HUES64 (cell line): ENCODE data around the gene NPHS2. TPM values are rescaled to one million over a fixed set of nuclear protein-coding genes. Genes with fewer than 3 reads are reported as not detected.

Experiments used
- H3K27ac ChIP-seq: 2 replicates; pipeline ENCODE4 v1.7.0; 2013; ENCODE audit warnings: low read depth, low read length, inconsistent platforms
- H3K27me3 ChIP-seq: 2 replicates; pipeline ENCODE4 v1.6.1; 2013; ENCODE audit warnings: mild to moderate bottlenecking, low read length; ENCODE audit not compliant: insufficient read depth
- H3K36me3 ChIP-seq: 2 replicates; pipeline ENCODE4 v1.6.1; 2013; ENCODE audit warnings: mild to moderate bottlenecking, low read length; ENCODE audit not compliant: insufficient read depth
- H3K4me1 ChIP-seq: 2 replicates; pipeline ENCODE4 v1.6.1; 2013; ENCODE audit warnings: mild to moderate bottlenecking, low read length, moderate library complexity; ENCODE audit not compliant: insufficient read depth
- H3K4me3 ChIP-seq: 2 replicates; pipeline ENCODE4 v1.5.1; 2013; ENCODE audit warnings: mild to moderate bottlenecking, low read length, moderate library complexity
- H3K9ac ChIP-seq: 2 replicates; pipeline ENCODE4 v1.6.1; 2013; ENCODE audit warnings: mild to moderate bottlenecking, low read depth, low read length
- H3K9me3 ChIP-seq: 2 replicates; pipeline ENCODE4 v1.6.1; 2013; ENCODE audit warnings: low read depth, low read length; ENCODE audit not compliant: insufficient read depth
- WGBS: fragments of 150-250, 120-280 bp; methylation state at CpG from one replicate; pipeline ENCODE4 v1.1.7; 2013; ENCODE audit warnings: missing lambda C conversion rate; 5-methylcytosine and 5-hydroxymethylcytosine counted together
- polyA plus RNA-seq, 2 experiments: library from polyadenylated mRNA; stranded (reverse); fragments of 50-300 nt; gene quantifications; one replicate each; pipeline ENCODE4 v1.2.3, GENCODE V29; 2013

Gene NPHS2
- not detected for polyA plus RNA-seq (2013, experiment 1 of 2)
- not detected for polyA plus RNA-seq (2013, experiment 2 of 2)

DNA sequence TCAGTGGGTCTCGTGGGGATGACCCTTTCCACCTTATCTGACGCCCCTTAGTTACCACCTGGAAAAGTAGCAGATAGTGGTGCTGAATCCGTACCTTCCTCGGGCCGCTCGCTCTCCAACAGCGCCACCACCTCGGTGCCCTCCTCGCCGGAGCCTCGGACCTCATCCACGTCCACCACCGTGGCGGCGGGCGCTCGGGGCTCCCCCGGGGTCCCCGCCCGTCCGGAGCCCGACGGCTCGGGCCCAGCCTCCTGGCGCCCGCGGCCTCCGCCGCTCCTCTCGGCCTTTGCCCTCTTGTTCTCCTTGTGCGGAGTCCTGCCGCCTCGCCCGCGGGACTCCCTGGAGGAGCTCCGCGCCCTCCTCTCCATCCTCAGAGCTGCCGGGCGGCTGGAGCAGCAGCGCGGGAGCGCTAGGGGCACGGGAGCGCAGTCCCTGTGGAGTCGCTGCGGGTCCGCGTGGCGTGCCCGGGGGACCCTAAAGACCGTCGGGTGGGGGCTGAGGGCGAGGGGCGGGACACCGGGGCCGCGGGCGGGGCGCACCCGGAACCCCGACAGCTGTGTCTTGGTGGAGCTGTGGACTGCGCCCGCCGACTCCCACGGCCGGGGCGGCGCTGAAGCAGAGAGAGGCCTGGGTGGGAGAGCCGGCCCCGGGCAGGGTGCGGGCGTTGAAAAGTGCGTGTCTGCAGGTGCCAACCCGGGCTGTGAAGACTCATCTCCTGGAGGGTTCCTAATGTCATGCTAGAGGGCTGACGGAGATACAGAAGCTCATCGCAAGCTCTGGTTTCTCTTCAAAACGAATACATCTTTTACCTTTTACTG is at the start of gene NPHS2:
TSS of gene NPHS2 (minus strand) at position 452 of the 818 bp plus-strand sequence. CDS start at position 368, 84 bp downstream.
- WGBS, result 3% methylated on average over 76 of the region's 77 CpGs
- no peak within 1 kb of the TSS for H3K27ac ChIP-seq
- no peaks in the 10 kb centered on the region for H3K9me3 ChIP-seq
- peaks cover 8% of the 10 kb centered on the region for H3K4me1 ChIP-seq
- no peaks in the 10 kb centered on the region for H3K36me3 ChIP-seq
- H3K9ac ChIP-seq, result no peak within 1 kb of the TSS
- peak within 1 kb of the TSS; percentile 50 for H3K4me3 ChIP-seq
- peaks cover 61% of the 10 kb centered on the region for H3K27me3 ChIP-seq

DNA sequence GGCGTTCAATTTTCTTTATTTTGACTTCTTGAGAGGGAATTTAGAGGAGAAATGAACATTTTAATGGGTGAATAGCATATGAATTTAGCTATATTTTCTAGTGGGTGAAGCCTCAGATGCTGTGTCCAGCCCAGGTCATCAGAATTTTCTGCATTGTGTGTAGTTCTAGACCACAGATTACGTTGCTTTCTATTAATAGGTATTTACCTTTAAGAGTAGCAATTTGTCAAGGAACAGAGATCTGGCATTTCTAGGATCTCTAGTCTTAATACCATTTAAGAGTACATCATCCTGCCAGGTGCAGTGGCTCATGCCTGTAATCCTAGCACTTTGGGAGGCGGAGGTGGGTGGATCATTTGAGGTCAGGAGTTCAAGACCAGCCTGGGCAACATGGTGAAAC is 36.6 kb upstream of the NPHS2 start:
- no peaks in the 10 kb centered on the region for H3K27me3 ChIP-seq

DNA sequence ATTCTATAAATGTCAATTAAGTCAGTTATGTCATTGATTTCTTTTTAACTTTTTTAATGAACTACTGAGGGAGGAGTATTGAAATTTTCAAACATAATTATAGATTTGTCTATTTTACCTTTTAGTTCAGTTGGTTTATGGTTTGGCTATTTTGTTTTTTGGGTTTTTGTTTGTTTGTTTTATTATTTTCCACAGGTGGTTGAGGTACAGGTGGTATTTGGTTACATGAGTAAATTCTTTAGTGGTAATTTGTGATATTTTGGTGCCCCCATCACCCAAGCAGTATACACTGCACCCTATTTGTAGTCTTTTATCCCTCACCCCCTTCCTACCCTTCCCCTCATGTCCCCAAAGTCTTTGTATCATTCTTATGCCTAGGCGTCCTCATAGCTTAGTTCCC is 25.3 kb upstream of the NPHS2 start:
- H3K27me3 ChIP-seq, result no peaks in the 10 kb centered on the region; the same call in 1 of the 2 replicates
- no peaks in the 10 kb centered on the region for H3K4me1 ChIP-seq
- H3K4me3 ChIP-seq, result no peak overlapping the region
- 92% methylated on average over 1 of the region's 1 CpG for WGBS
- H3K9ac ChIP-seq, result no peak overlapping the region
- 0 out of 2 replicates have a peak, but pooled peaks cover 3% of the 10 kb centered on the region for H3K9me3 ChIP-seq
- H3K36me3 ChIP-seq, result no peaks in the 10 kb centered on the region
- no peak overlapping the region for H3K27ac ChIP-seq

More for the DNA sequence above, 36.6 kb upstream of the NPHS2 start:
- no peaks in the 10 kb centered on the region for H3K9me3 ChIP-seq
- no peaks in the 10 kb centered on the region for H3K4me1 ChIP-seq
- 96% methylated on average over 2 of the region's 3 CpGs for WGBS
- H3K4me3 ChIP-seq, result no peak overlapping the region
- no peak overlapping the region for H3K9ac ChIP-seq
- no peaks in the 10 kb centered on the region for H3K36me3 ChIP-seq
- no peak overlapping the region for H3K27ac ChIP-seq

DNA sequence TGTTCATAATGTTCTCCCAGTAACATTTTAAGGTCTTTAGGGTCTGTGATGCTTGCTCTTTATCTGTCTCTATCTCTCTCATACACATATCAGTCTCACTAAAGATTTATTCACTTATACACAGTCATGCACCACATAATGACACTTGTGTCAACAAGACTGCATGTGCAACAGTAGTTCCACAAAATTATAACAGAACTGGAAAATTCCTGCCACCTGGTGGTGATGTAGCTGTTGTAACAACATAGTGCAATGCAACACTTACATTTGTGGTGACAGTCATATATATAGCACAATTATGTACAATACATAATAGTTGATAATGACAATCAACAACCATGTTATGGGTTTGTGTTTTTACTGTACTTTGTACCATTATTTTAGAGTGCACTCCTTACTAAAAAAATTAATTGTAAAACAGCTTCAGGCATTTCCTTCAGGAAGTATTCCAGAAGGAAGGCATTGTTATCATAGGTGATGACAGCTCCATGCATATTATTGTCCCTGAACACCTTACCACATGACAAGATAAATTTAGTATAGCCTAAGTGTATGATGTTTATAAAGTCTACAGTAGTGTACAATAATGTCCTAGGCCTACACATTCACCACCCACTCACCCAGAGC is 24.0 kb upstream of the NPHS2 start:
- Histone ChIP-seq H3K36me3 (no peaks in the 10 kb centered on the region), H3K9ac (no peak overlapping the region), H3K27me3 (no peaks in the 10 kb centered on the region; the same call in 1 of the 2 replicates), H3K27ac (no peak overlapping the region), H3K4me3 (no peak overlapping the region), H3K4me1 (no peaks in the 10 kb centered on the region), H3K9me3 (0 out of 2 replicates have a peak, but pooled peaks cover 3% of the 10 kb centered on the region)

DNA sequence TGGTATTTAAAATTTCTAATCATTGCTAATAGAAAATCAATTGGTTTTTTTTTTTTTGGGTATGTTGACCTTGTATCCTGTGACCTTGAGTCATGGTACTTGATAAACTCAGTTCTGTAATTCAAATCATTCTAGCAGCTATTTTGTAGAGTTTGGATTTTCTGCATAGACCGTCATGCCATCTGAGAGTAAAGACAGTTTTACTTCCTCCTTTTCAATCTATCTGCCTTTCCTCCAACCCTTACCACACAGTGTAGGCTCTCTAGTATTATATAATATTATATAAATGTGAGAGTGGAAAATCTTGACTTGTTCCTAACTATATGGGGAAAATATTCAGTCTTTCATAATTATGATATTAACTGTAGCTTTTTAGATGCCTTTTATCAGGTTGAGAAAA is 22.9 kb upstream of the NPHS2 start:
- 0 out of 2 replicates have a peak, but pooled peaks cover 3% of the 10 kb centered on the region for H3K9me3 ChIP-seq
- H3K36me3 ChIP-seq, result no peaks in the 10 kb centered on the region
- H3K27me3 ChIP-seq, result no peaks in the 10 kb centered on the region; the same call in 1 of the 2 replicates
- H3K4me3 ChIP-seq, result no peak overlapping the region
- no peak overlapping the region for H3K9ac ChIP-seq
- H3K4me1 ChIP-seq, result no peaks in the 10 kb centered on the region
- no CpG with 5 or more reads among the region's 1 CpG for WGBS
- H3K27ac ChIP-seq, result no peak overlapping the region

DNA sequence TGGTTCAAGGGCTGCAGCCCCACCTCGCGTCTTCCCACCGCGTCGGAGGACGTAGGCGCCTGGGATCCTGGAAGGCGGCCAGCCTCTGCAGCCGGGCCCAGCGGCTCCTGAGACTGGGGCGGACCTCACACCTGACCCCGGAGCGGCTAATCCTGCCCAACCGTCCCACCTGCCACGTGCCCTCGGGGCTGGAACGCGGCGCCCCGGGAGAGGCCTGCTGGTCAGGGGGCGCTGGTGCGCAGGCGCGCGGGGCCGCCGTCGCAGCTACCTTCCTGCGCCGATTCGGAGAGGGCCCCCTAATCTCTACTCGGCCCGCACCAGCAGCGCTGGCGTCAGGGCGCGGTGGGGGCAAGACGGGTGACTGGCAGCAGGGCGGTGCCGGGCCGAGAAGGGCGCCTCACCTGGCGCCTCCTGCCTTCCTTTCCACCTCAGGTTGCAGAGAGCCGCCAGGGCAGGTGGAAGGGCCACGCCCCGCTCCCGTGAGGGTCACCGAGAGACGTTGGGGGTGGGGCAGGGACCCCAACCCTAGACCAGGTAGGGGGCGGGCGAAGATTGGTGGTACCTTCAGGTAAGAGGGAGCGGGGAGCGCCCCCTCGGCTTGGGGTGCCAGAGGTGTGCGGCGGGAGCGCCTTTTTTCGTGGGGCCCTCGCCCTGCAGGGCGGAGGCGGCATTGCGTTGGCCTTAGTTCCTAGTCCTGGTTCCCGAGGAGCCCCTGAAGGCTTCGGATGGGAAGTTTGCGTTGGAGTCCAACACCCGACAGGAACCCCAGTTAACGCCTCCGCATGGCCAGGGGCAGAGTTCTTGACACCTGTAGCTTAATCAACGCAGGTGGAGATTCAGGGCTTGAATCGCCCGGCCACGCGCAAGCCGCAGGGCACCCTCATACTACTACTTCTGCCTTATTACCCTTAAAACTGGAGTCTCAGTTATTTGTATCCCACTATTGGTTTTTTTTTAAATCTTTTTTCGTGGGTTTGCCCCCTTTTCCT is 16.1 kb upstream of the NPHS2 start, which contains the start of gene TDRD5:
TSS of gene TDRD5 (plus strand) at position 241 of the 989 bp plus-strand sequence. CDS start 784 bp downstream, outside the sequence.
- peaks cover 14% of the 10 kb centered on the region for H3K27me3 ChIP-seq
- no peaks in the 10 kb centered on the region for H3K4me1 ChIP-seq
- no peaks in the 10 kb centered on the region for H3K9me3 ChIP-seq
- 96% methylated on average over 75 of the region's 75 CpGs for WGBS
- H3K9ac ChIP-seq, result no peak within 1 kb of the TSS
- 0 out of 2 replicates have a peak within 1 kb of the TSS, but pooled peaks have one; percentile 19 for H3K4me3 ChIP-seq
- no peak within 1 kb of the TSS for H3K27ac ChIP-seq
- H3K36me3 ChIP-seq, result no peaks in the 10 kb centered on the region

DNA sequence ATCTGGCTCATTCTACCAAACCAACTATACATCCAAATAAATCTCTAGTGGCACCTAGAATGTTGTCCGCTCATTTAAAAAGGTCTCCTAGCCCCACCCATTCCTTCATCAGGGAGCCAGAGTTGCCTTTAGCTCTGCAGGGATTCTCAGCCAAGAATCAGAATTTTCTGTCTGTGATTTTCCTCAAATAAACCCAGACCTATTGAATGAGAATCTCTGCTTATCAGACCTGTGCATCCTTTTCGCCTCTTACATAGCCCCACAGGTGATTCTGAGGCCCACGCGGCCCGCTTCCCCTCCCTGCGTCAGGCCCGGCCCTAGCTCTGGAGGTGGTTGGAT is 15.5 kb upstream of the NPHS2 start:
- no peak overlapping the region for H3K9ac ChIP-seq
- H3K27ac ChIP-seq, result no peak overlapping the region
- 98% methylated on average over 7 of the region's 7 CpGs for WGBS
- no peak overlapping the region for H3K4me3 ChIP-seq
- H3K4me1 ChIP-seq, result no peaks in the 10 kb centered on the region
- H3K36me3 ChIP-seq, result no peaks in the 10 kb centered on the region
- H3K27me3 ChIP-seq, result peaks cover 21% of the 10 kb centered on the region
- H3K9me3 ChIP-seq, result no peaks in the 10 kb centered on the region

DNA sequence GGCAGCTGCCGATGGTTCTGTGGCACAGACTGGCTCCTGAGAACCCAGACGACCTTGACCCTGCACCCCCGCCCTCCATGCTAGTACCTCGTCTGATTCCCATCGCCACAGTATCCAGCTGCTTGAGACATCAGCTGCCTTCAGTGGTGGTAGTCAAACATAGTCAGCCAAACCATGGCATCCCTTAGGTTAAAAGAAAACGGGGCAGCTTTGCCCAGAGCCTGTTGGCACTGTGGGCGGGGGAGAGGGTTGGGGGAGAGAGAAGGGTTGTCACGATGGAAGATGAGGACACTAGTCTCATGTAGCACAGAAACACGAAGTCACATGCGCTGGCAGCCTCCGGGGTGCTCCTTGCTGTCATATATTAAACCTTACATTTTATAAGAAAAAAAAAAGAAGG is 14.9 kb upstream of the NPHS2 start:
- Histone ChIP-seq H3K27ac (no peak overlapping the region), H3K9me3 (no peaks in the 10 kb centered on the region), H3K27me3 (peaks cover 26% of the 10 kb centered on the region), H3K9ac (no peak overlapping the region), H3K4me3 (no peak overlapping the region), H3K36me3 (no peaks in the 10 kb centered on the region), H3K4me1 (peaks cover 3% of the 10 kb centered on the region)
- 93% methylated on average over 8 of the region's 11 CpGs for WGBS

DNA sequence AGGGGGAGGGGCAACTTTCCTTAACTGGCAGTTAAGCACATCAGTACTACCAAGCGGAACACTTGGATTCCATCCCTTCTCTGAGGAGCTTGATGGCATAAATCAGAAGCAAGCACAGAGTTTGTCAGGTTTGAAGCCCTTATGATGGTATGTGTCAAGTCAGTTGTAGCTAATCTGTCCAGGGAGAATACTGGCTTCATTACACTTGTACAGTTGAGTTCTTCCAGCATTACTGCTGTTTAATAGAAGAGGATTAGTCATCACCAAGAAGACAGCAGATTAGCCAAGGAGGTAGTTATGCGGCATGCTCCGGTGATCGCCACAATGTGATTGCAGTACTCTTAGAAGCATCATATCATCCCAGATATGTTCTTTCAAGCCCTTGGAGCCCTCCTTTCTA is 13.8 kb upstream of the NPHS2 start:
- WGBS, result 97% methylated on average over 4 of the region's 4 CpGs
- Histone ChIP-seq H3K27ac (no peak overlapping the region), H3K9me3 (no peaks in the 10 kb centered on the region), H3K36me3 (no peaks in the 10 kb centered on the region), H3K4me1 (peaks cover 11% of the 10 kb centered on the region), H3K9ac (no peak overlapping the region), H3K4me3 (no peak overlapping the region), H3K27me3 (peaks cover 34% of the 10 kb centered on the region)

DNA sequence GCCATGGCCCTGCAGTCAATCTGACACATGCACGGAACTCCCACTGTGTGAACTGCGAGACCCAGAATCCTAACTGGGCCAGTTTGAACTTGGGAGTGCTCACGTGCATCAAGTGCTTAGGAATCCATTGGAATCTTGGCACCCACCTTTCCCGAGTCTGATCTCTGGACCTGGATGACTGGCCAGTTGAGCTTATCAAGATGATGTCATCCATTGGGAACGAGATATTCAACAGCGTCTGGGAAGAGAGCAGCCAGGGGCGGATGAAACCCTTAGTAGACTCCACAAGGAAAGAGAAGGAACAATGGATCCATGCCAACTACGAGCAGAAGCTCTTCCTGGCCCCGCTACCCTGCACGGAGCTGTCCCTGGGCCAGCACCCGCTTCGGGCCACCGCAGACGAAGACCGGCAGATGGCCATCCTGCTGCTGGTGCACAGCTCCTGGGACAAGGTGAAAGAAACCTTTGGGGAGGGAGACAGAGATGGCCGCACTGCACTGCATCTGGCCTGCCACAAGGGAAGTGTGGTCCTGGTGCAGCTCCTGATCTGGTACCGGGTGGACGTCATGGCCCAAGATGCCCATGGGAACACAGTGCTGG is 12.8 kb upstream of the NPHS2 start:
- H3K4me1 ChIP-seq, result peaks cover 16% of the 10 kb centered on the region
- 97% methylated on average over 18 of the region's 18 CpGs for WGBS

More for the DNA sequence above, 12.8 kb upstream of the NPHS2 start:
- Histone ChIP-seq H3K36me3 (no peaks in the 10 kb centered on the region), H3K9me3 (no peaks in the 10 kb centered on the region), H3K4me3 (no peak overlapping the region), H3K27ac (no peak overlapping the region), H3K27me3 (peaks cover 34% of the 10 kb centered on the region), H3K9ac (no peak overlapping the region)
